GM23338 (cell line): ENCODE measurements around the gene ASPDH. TPM values are rescaled to one million over a fixed set of nuclear protein-coding genes. Genes with fewer than 3 reads are reported as not detected.

Experiments
- ATAC-seq: fragments of 200-7000 bp; cut with Tn5 transposase; 3 replicates; pipeline ENCODE4 v1.9.1; 2020
- DNase-seq: peaks from one replicate; pipeline ENCODE4 v3.0.0-alpha.2; 2015; ENCODE audit warnings: low spot score
- H2AFZ ChIP-seq: fragments of 200-600 bp; sonication (generic); 2 replicates; pipeline ENCODE4 v1.8.0; 2016; ENCODE audit warnings: antibody characterized with exemption, mild to moderate bottlenecking, moderate library complexity
- H3F3A ChIP-seq: fragments of 200-600 bp; sonication (generic); replicated peaks from 2 replicates; pipeline ENCODE4 v1.8.0; 2017; ENCODE audit warnings: antibody characterized with exemption, mixed run types, low read depth
- H3K27ac ChIP-seq: fragments of 200-600 bp; sonication (generic); 2 replicates; pipeline ENCODE4 v1.6.1; 2016; ENCODE audit warnings: low read depth
- H3K27me3 ChIP-seq: fragments of 200-600 bp; sonication (generic); 2 replicates; pipeline ENCODE4 v1.8.0; 2016; ENCODE audit warnings: mild to moderate bottlenecking, mixed run types, moderate library complexity; ENCODE audit not compliant: insufficient read depth
- H3K36me3 ChIP-seq: fragments of 200-600 bp; sonication (generic); 2 replicates; pipeline ENCODE4 v1.8.0; 2016; ENCODE audit warnings: mild to moderate bottlenecking; ENCODE audit not compliant: insufficient read depth
- H3K4me1 ChIP-seq: fragments of 200-600 bp; sonication (generic); 2 replicates; pipeline ENCODE4 v1.8.0; 2016; ENCODE audit warnings: mild to moderate bottlenecking, moderate library complexity; ENCODE audit not compliant: insufficient read depth
- H3K4me2 ChIP-seq: fragments of 200-600 bp; sonication (generic); 2 replicates; pipeline ENCODE4 v1.7.1; 2017; ENCODE audit warnings: mixed run types
- H3K4me3 ChIP-seq: fragments of 200-600 bp; sonication (generic); 2 replicates; pipeline ENCODE4 v1.6.1; 2016; ENCODE audit warnings: mixed run types
- H3K79me2 ChIP-seq: fragments of 200-600 bp; sonication (generic); replicated peaks from 2 replicates; pipeline ENCODE4 v1.8.0; 2017; ENCODE audit warnings: mild to moderate bottlenecking; ENCODE audit not compliant: insufficient read depth
- H3K9me2 ChIP-seq: fragments of 200-600 bp; sonication (generic); 2 replicates; pipeline ENCODE4 v1.8.0; 2017; ENCODE audit not compliant: insufficient read depth
- H4K20me1 ChIP-seq: fragments of 200-600 bp; sonication (generic); replicated peaks from 2 replicates; pipeline ENCODE4 v1.8.0; 2017; ENCODE audit warnings: mild to moderate bottlenecking; ENCODE audit not compliant: insufficient read depth
- H3K27ac Mint-ChIP-seq: 2 replicates; pipeline ENCODE4 v1.8.0; 2020; ENCODE audit warnings: inconsistent platforms, mild to moderate bottlenecking, moderate library complexity, mixed read lengths
- H3K27me3 Mint-ChIP-seq: 3 replicates; pipeline ENCODE4 v1.8.0; 2022; ENCODE audit warnings: low read depth, mild to moderate bottlenecking, moderate library complexity, mixed read lengths, inconsistent platforms; ENCODE audit not compliant: insufficient read depth, poor library complexity
- H3K36me3 Mint-ChIP-seq: 3 replicates; pipeline ENCODE4 v1.8.0; 2021; ENCODE audit warnings: low read depth, mild to moderate bottlenecking, inconsistent platforms, moderate library complexity, mixed read lengths
- H3K4me1 Mint-ChIP-seq: 3 replicates; pipeline ENCODE4 v1.8.0; 2020; ENCODE audit warnings: mild to moderate bottlenecking, inconsistent platforms, mixed read lengths
- H3K4me3 Mint-ChIP-seq: 3 replicates; pipeline ENCODE4 v1.8.0; 2021; ENCODE audit warnings: moderate library complexity, mild to moderate bottlenecking, inconsistent platforms, mixed read lengths
- H3K9me3 Mint-ChIP-seq: 3 replicates; pipeline ENCODE4 v1.8.0; 2020; ENCODE audit warnings: moderate library complexity, mild to moderate bottlenecking, inconsistent platforms, mixed read lengths
- CREB1 ChIP-seq: fragments of 250-450 bp; sonication (Bioruptor Pico); IDR thresholded peaks from 2 replicates; pipeline ENCODE4 v1.5.0; 2020; ENCODE audit warnings: low read depth, mild to moderate bottlenecking, moderate library complexity
- JUNB ChIP-seq: IDR thresholded peaks from one replicate; pipeline ENCODE4 v1.6.1; 2016; ENCODE audit warnings: antibody characterized with exemption; ENCODE audit not compliant: unreplicated experiment
- NANOG ChIP-seq: IDR thresholded peaks from 2 replicates; pipeline ENCODE4 v1.6.1; 2016; ENCODE audit warnings: antibody characterized with exemption, borderline replicate concordance
- REST ChIP-seq: IDR thresholded peaks from one replicate; pipeline ENCODE4 v1.6.1; 2018; ENCODE audit warnings: antibody characterized with exemption; ENCODE audit not compliant: unreplicated experiment
- polyA plus RNA-seq: library from polyadenylated mRNA; unstranded; fragments of >200 nt; fragmentation: Nextera tagmentation; extraction: Ambion mirVana; gene quantifications from 2 replicates; pipeline ENCODE4 v1.2.1, GENCODE V29; 2016
- total RNA-seq: library from RNA; depleted of rRNA; stranded (reverse); fragments of >200 nt; shearing (Covaris generic); gene quantifications from 2 replicates; pipeline ENCODE4 v1.2.3, GENCODE V29; 2014
- TF ChIP-seq, protein P1 (sequence below): IDR thresholded peaks from 2 replicates; pipeline ENCODE4 v1.6.1; 2016; ENCODE audit warnings: antibody characterized with exemption
- TF ChIP-seq, protein P2 (sequence below): fragments of 250-450 bp; sonication (Bioruptor Pico); IDR thresholded peaks from 2 replicates; pipeline ENCODE4 v1.5.0; 2020; ENCODE audit warnings: mild to moderate bottlenecking, moderate library complexity
- TF ChIP-seq, protein P3 (sequence below), 2 experiments: fragments of 200-600 bp in 1 of 2; sonication (generic) in 1 of 2; conservative IDR thresholded peaks; 2 replicates each; pipeline versions ENCODE4 v1.5.1 to v1.6.1; 2016 to 2017; ENCODE audit warnings: antibody characterized with exemption in 2 of 2, low read depth in 2 of 2, mild to moderate bottlenecking in 2 of 2, moderate library complexity in 1 of 2

The ASPDH gene
- total and polyA plus RNA-seq, 2 experiments from 2014 or later = not detected

- TF ChIP-seq, protein P1, sequence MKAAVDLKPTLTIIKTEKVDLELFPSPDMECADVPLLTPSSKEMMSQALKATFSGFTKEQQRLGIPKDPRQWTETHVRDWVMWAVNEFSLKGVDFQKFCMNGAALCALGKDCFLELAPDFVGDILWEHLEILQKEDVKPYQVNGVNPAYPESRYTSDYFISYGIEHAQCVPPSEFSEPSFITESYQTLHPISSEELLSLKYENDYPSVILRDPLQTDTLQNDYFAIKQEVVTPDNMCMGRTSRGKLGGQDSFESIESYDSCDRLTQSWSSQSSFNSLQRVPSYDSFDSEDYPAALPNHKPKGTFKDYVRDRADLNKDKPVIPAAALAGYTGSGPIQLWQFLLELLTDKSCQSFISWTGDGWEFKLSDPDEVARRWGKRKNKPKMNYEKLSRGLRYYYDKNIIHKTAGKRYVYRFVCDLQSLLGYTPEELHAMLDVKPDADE = no peak
- TF ChIP-seq, protein P2, sequence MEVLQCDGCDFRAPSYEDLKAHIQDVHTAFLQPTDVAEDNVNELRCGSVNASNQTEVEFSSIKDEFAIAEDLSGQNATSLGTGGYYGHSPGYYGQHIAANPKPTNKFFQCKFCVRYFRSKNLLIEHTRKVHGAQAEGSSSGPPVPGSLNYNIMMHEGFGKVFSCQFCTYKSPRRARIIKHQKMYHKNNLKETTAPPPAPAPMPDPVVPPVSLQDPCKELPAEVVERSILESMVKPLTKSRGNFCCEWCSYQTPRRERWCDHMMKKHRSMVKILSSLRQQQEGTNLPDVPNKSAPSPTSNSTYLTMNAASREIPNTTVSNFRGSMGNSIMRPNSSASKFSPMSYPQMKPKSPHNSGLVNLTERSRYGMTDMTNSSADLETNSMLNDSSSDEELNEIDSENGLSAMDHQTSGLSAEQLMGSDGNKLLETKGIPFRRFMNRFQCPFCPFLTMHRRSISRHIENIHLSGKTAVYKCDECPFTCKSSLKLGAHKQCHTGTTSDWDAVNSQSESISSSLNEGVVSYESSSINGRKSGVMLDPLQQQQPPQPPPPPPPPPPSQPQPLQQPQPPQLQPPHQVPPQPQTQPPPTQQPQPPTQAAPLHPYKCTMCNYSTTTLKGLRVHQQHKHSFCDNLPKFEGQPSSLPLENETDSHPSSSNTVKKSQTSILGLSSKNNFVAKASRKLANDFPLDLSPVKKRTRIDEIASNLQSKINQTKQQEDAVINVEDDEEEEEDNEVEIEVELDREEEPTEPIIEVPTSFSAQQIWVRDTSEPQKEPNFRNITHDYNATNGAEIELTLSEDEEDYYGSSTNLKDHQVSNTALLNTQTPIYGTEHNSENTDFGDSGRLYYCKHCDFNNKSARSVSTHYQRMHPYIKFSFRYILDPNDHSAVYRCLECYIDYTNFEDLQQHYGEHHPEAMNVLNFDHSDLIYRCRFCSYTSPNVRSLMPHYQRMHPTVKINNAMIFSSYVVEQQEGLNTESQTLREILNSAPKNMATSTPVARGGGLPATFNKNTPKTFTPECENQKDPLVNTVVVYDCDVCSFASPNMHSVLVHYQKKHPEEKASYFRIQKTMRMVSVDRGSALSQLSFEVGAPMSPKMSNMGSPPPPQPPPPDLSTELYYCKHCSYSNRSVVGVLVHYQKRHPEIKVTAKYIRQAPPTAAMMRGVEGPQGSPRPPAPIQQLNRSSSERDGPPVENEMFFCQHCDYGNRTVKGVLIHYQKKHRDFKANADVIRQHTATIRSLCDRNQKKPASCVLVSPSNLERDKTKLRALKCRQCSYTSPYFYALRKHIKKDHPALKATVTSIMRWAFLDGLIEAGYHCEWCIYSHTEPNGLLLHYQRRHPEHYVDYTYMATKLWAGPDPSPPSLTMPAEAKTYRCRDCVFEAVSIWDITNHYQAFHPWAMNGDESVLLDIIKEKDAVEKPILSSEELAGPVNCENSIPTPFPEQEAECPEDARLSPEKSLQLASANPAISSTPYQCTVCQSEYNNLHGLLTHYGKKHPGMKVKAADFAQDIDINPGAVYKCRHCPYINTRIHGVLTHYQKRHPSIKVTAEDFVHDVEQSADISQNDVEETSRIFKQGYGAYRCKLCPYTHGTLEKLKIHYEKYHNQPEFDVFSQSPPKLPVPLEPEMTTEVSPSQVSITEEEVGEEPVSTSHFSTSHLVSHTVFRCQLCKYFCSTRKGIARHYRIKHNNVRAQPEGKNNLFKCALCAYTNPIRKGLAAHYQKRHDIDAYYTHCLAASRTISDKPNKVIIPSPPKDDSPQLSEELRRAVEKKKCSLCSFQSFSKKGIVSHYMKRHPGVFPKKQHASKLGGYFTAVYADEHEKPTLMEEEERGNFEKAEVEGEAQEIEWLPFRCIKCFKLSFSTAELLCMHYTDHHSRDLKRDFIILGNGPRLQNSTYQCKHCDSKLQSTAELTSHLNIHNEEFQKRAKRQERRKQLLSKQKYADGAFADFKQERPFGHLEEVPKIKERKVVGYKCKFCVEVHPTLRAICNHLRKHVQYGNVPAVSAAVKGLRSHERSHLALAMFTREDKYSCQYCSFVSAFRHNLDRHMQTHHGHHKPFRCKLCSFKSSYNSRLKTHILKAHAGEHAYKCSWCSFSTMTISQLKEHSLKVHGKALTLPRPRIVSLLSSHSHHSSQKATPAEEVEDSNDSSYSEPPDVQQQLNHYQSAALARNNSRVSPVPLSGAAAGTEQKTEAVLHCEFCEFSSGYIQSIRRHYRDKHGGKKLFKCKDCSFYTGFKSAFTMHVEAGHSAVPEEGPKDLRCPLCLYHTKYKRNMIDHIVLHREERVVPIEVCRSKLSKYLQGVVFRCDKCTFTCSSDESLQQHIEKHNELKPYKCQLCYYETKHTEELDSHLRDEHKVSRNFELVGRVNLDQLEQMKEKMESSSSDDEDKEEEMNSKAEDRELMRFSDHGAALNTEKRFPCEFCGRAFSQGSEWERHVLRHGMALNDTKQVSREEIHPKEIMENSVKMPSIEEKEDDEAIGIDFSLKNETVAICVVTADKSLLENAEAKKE = no peak
Observed at GRCh38 chr19:50501186-50501567, 12.5 kb downstream of the ASPDH start (continued).

- no peaks in the 10 kb centered on the region for H4K20me1 ChIP-seq
- peaks cover 56% of the 10 kb centered on the region for H3K9me3 Mint-ChIP-seq
- H3K36me3 Mint-ChIP-seq = peaks cover 18% of the 10 kb centered on the region
- no peaks in the 10 kb centered on the region for H3K36me3 ChIP-seq
- H3K27ac ChIP-seq = no peak overlapping the region
- no peaks in the 10 kb centered on the region for H3K79me2 ChIP-seq
- TF ChIP-seq, protein P3, sequence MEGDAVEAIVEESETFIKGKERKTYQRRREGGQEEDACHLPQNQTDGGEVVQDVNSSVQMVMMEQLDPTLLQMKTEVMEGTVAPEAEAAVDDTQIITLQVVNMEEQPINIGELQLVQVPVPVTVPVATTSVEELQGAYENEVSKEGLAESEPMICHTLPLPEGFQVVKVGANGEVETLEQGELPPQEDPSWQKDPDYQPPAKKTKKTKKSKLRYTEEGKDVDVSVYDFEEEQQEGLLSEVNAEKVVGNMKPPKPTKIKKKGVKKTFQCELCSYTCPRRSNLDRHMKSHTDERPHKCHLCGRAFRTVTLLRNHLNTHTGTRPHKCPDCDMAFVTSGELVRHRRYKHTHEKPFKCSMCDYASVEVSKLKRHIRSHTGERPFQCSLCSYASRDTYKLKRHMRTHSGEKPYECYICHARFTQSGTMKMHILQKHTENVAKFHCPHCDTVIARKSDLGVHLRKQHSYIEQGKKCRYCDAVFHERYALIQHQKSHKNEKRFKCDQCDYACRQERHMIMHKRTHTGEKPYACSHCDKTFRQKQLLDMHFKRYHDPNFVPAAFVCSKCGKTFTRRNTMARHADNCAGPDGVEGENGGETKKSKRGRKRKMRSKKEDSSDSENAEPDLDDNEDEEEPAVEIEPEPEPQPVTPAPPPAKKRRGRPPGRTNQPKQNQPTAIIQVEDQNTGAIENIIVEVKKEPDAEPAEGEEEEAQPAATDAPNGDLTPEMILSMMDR (conservative IDR thresholded peaks at IDR 0.05; ENCODE audit: low read depth in 2 of 2) = no peak
- no peak for TF ChIP-seq REST
- no peak for TF ChIP-seq JUNB
- no peak for TF ChIP-seq NANOG
- TF ChIP-seq CREB1 = no peak
- H3K27me3 ChIP-seq = peaks cover 49% of the 10 kb centered on the region
- no peak overlapping the region for H3K4me3 Mint-ChIP-seq
- ATAC-seq (no peak), DNase-seq (no peak)
- peaks cover 11% of the 10 kb centered on the region for H3K27me3 Mint-ChIP-seq
- H3K9me2 ChIP-seq = no peaks in the 10 kb centered on the region
- peak overlapping the region; percentile 80; the same call in 1 of the 2 replicates for H3K4me2 ChIP-seq
- peak overlapping the region; percentile 53; the same call in 1 of the 2 replicates for H3K4me3 ChIP-seq
- H3K27ac Mint-ChIP-seq = no peak overlapping the region
- peaks cover 7% of the 10 kb centered on the region; the same call in 1 of the 2 replicates for H3K4me1 ChIP-seq
- H3F3A ChIP-seq = no peaks in the 10 kb centered on the region
- H2AFZ ChIP-seq = no peak overlapping the region
- no peaks in the 10 kb centered on the region for H3K4me1 Mint-ChIP-seq
Observed at GRCh38 chr19:50500753-50501151, 13.0 kb downstream of the ASPDH start.
